Fibroblast of skin of left quadriceps (primary cell): ENCODE measurements around the gene ARMC10.
A peak's percentile ranks its signal among the peaks of the same experiment; 100 is the strongest.
"Not testable (repeated sequence)": the region's sequence is repeated elsewhere in the genome, so short reads cannot be mapped to it uniquely, and the experiment has no call there.

Experiments
- DNase-seq, 2 experiments: peaks; one replicate each; pipeline ENCODE4 v3.0.0-alpha.2; 2013; ENCODE audit warnings: low read depth in 2 of 2

The ARMC10 gene

DNA sequence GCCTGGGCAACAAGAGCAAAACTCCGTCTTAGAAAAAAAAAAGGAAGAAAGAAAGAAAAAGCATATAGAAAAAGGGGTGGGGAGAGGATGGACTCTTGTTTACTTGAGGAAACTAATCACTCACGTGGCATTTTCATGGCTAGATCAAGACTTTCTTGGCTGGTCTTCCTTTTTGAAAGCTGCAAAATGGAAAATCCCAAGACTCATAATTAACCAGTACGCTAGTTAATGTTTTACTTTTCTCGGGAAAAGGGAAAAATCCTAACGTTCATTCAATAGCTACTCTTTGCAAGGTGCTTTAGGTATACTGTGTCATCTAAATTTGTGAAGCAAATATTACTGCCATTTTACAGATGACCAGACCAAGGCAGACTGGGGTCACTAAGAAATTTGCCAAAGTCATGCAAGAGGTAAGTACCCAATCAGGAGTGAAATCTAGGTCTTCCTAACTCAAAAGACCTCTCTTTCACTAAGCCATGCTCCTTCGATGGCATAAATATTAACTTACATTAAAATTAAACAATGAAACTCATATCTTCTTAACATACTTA lies 49.6 kb downstream of the ARMC10 start:
- no peak for DNase-seq

DNA sequence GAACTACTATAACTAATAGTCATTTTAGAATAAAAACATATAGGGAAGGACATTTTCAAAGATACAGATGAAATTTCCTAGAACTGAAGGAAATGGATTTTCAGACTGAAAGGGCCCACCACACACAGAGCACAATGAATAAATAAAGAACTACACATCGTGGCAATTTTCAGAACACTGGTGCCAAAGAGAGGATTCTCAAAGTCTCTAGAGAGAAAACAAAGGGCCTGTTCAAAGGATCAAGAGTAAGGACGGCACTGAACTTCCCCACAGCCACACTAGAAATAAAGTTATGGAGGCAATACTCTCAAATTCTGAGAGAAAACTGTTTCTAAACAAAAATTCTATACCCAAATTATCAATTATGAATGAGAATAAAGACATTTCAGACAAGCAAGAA lies 52.1 kb downstream of the ARMC10 start:
- no peak for DNase-seq

DNA sequence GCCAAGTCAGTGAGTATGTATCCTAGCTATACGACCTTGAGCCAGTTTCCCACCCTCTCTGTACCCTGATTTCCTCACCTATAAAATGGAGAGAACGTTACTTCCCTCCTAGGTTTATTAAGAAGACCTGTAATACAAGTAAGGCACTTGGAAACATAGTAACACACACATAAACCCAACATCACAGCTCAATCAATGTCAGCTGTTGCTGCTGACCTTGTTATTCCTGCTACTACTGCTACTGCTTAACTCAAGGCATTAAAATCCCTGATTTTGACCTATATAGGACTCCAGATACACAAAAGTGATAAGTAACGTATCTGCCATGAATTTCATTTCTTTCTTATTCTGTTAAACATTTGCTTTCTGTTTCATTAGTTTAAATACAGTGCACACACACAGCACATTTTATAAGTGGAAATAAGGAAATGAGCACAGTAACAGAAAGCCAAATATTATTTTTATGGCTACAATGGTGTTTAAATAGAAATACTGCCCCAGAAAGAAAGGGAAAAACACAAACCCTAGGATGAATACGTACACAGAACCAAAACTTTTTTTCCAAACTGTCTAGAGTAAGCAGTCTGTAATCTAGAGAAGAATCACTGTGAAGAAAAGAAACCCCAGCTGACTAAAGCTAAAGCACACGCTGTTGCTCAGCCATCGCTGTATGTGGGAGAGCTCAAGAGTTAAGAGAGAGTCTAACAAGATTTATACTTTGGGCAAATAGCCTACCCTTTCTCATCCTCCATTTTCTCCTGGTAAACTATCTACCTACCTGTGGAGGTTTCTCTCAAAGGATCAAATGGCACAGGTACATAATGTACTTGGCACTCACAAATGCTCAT lies 55.0 kb downstream of the ARMC10 start:
- DNase-seq, result no peak

DNA sequence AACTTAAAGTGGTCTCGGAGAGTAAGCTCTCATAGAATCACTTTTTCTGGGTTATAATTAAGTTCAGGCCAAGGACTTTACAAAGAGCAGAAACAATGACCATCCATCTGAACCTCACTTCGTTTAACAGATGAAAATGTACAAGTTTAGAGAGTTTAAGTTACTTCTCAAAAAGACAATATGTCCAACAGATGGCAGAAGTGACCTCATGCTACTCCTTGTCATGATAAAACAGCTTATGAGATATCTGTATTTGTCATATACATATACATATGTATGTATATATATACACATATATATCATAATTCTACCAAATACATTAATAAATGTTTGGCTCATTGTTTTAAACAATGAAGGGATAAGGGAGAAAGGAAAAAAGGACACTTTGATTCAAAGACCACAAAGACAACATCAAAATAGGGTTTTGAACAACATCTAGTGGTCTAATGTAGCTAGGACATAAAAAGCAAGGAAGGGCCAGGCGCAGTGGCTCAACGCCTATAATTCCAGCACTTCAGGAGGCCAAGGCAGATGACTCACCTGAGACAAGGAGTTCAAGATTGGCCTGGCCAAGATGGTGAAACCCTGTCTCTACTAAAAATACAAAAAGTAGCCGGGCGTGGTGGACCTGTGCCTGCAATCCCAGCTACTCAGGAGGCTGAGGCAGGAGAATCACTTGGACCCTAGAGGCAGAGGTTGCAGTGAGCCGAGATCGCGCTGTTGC lies 56.1 kb downstream of the ARMC10 start:
- DNase-seq, result no peak

DNA sequence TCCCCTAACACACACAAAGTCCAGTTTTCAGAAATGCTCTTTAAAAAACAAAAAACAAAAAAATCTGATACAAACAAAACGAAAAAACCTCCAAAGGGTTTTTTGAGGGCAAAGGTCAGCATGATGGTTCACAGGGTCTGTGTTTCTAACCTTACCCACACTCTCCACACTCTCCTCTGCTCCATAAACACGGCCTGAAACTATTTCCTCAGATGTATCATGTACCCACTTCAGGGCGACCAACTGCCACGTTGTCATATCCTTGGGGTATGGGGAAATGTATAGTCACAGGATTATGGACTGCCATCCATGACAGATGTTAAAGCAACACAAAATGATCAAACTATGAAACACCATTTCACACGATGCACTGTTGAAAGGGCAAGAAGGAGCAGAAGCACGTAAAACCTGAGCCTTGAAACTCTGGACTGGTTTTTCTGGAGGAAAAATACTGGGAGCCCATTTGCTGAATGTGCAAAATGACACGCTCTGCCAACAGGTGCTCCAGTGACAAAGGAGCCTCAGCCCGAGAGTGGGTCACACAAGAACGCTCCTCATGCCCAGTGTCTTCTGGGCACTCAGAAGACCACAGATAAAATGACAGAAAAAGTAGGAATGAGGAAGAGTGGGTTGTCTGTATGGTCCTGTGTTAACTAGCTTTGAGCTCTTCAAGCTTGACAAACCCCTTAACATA lies 58.2 kb downstream of the ARMC10 start:
- DNase-seq, result no peak

DNA sequence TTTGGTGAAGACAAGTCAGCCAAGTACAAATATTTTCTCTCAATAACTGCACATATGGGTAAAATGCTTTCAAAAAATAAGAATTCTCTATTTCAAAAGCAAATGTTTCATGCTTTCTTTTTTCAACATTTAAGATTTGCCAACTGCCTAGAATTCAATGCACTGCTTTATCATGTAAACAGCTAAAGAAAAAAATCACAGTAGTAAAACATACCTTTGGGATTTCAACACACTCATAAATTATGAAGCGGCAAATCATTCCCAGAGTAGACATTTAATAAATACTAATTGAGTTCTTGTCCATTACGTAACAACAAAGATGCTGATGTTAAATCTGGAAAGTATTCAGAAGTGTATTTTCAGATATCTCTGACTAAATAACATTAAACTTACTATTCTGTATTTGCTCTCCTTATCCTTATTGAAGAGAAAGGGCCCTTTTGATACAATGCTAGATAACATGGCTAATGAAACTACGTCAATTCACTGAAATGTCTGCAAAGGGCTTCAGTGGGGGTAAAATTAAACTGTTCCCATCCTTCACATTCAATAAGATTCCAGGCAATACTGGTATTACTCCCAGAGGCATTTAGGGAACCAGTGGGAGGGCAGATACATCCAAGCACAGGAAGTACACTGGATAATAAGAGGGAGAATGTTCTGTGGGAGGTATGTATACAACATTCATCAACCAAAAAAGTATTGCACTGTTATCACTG lies 60.1 kb downstream of the ARMC10 start:
- DNase-seq, result peak; percentile 37 to 39

DNA sequence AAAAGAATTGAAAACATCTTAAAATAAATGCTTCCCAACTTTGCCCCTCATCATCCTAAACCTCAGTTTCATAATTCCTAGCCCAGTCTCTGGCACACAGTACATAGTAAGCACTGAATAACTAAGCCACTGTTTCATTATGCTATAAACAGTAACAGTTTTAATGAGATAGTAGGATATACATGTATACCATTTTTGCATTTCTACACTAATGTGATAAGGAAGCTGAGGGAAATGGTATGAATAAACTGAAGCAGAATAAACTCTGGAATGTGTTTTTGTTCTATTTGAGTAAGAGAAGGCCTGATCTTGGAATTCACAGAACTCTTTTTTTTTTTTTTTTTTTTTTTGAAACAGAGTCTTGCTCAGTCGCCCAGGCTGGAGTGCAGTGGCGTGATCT lies 65.1 kb downstream of the ARMC10 start:
- DNase-seq, result no peak

DNA sequence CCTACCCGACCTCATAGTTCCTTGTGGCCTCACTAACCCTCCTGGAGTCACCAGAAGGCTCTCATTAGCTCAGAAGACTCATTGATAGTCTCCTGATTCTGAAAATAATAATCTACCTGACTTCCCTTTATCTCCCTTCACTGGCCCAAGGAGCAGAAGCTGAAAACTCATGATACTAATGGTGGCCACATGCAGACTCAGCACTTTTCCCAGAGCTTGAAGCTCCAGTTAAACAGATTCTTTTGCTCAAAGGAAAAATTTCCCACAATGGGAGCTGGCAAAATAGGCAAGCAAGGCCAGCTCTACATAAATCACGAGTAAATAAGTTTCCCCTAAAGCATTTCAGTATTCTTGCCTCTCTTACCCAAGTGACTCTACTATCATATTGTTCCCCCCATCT lies 65.7 kb downstream of the ARMC10 start:
- DNase-seq, result no peak

DNA sequence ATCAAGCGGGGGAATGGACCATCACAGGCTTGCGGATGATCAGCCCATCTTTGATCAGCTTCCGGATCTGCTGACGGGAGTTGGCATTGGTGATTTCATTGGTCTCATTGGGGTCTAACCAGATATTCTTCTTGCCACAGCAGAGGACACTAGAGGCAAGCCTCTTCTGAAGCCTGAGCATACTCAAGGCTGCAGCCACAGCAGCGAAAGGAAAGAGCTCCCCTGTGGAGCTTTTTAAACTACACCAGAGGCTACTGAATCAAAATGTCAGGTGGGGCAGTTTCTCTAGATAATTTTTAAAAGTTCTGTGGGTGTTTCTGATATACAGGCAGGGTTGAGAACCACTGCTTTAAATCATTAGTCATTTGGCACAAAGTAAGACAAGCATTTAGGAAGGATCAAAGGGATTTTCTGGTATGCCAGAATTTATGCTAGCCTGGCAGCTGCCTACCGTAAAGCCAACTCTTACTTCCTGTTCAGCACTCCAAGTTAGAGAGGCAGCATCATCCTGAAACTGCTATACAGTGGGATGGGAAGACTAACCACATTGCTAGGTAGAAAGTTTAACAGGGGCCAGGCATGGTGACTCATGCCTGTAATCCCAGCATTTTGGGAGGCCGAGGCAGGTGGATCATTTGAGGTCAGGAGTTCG lies 66.9 kb downstream of the ARMC10 start:
- DNase-seq, result no peak

DNA sequence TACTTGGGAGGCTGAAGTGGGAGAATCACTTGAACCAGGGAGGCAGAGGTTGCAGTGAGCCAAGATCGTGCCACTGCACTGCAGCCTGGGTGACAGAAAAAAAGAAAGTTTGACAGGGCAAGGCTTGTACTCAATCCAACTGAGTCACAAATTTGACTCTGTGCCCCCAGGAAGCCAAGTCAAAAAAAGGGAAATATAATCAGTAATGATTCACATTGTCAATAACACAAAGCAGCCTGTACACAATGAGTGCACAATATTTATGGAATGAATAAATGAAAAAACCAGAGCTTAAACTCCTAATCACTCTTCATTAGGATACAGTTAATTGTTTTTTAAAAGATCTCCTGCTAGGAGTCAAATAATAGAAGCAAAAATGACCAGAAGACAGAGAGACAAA lies 67.6 kb downstream of the ARMC10 start:
- no peak for DNase-seq

DNA sequence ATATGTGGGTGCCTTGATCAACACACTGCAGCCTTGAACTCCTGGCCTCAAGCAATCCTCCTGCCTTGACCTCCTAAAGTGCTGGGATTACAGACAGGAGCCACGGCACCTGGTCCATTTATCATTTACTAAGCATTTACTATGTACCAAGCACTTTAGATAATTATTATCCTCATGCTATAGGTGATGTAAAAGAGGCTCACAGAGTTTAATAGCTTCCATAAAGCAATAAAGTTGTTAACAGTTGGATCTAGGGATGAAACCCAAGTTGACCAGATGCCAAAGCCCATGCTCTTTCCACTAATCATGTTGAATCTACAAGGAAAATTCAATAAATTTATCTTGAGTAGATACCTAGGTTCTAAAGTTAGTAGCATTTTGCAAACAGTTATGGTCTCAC lies 68.9 kb downstream of the ARMC10 start:
- DNase-seq, result no peak

DNA sequence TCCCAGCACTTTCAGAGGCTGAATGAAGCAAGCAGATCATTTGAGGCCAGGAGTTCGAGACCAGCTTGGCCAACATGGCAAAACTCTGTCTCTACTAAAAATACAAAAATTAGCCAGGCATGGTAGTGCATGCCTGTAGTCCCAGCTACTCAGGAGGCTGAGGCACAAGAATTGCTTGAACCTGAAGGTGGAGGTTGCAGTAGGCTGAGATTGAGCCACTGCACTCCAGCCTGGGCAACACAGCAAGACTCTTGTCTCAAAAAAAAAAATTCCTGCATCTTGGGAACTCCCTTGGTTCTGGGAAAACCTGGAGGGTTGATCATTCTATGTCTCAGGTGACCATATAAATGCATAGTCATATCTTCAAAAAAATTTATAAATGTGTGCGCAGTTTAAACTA lies 69.8 kb downstream of the ARMC10 start:
- DNase-seq, result not testable (repeated sequence)

DNA sequence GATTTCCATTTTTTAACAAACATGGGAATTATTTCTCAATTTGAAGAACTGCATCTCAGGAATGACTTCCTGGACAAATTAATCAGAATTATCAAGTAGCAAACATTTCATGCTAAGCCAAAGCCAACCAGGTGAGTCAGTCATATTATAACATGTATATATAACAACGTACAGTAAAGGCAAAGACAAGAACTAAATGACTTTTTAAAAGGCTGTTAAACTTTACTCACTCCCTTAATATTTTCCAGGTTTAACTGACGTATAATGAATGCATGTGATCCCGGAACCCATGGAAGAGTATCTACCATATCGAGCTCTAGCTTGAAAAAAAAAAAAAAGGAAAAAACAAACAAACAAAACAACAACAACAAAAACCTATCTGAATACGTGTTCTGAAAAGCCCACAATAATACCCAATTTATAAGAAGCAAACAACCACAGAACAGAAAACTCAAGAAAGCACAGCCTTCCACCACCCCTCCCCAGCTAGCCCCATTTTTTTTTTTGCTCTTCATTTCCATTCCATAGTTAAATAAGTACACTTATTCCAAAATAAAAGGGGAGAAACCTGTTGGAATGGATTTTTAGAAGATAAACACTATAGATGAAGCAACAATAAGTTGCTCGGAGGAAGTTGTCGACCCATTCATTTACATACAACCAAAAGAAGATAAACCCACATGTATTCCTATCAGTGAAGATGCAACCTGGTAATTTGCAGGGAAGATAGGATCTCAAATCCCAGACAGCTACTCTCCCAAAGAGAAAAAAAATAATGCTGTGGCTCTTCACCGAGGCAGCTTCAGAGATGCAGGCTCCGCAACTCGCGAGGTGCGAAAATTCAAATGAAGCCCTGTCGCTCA lies 73.4 kb downstream of the ARMC10 start:
- DNase-seq, result no peak
